Ovary (tissue), 3 donors: ENCODE measurements around the gene PLXNB2.

ENCODE experiments used
- EP300 ChIP-seq: sonication (generic); formaldehyde crosslinking; IDR thresholded peaks from one replicate; pipeline ENCODE4 v1.6.1; 2017; ENCODE audit warnings: antibody characterized with exemption
- POLR2A ChIP-seq: fragments of 450-650 bp; IDR thresholded peaks from one replicate; pipeline ENCODE4 v1.6.1; 2017; ENCODE audit warnings: antibody characterized with exemption, mild to moderate bottlenecking, moderate library complexity
- TF ChIP-seq, protein P1 (sequence below), 3 donors: fragments of 450-650 bp in 2 of 3; fragments of 200-600 bp in 1 of 3; IDR thresholded peaks; one replicate each; pipeline versions ENCODE4 v1.5.1 to v1.8.0; 2016 to 2022; ENCODE audit warnings: antibody characterized with exemption in 3 of 3, mild to moderate bottlenecking in 1 of 3
- donor health status: DM: no; HTN: no; CAD: no.

- TF ChIP-seq, protein P1, sequence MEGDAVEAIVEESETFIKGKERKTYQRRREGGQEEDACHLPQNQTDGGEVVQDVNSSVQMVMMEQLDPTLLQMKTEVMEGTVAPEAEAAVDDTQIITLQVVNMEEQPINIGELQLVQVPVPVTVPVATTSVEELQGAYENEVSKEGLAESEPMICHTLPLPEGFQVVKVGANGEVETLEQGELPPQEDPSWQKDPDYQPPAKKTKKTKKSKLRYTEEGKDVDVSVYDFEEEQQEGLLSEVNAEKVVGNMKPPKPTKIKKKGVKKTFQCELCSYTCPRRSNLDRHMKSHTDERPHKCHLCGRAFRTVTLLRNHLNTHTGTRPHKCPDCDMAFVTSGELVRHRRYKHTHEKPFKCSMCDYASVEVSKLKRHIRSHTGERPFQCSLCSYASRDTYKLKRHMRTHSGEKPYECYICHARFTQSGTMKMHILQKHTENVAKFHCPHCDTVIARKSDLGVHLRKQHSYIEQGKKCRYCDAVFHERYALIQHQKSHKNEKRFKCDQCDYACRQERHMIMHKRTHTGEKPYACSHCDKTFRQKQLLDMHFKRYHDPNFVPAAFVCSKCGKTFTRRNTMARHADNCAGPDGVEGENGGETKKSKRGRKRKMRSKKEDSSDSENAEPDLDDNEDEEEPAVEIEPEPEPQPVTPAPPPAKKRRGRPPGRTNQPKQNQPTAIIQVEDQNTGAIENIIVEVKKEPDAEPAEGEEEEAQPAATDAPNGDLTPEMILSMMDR (IDR thresholded peaks at IDR 0.05), result no peak
- no peak for TF ChIP-seq POLR2A
- no peak for TF ChIP-seq EP300
Observed at GRCh38 chr22:50286701-50287318, 20.6 kb downstream of the PLXNB2 start.
